Measurements from ENCODE around the gene AMPD3. TPM values are rescaled to one million over a fixed set of nuclear protein-coding genes. Genes with fewer than 3 reads are reported as not detected.

AMPD3 gene
- total RNA-seq, 1 experiment from 2014 or later = 5.9 TPM

GRCh38 chr11:10537600-10537999 lies 82.5 kb downstream of the AMPD3 start:
- H3K79me2 ChIP-seq (ENCODE audit: insufficient read depth, low read length) = no peaks in the 10 kb centered on the region

More at GRCh38 chr11:10537600-10537999, 82.5 kb downstream of the AMPD3 start:
- no peak overlapping the region for H3K4me3 Mint-ChIP-seq
- DNase-seq = no peak
- no peak overlapping the region for H3K27ac Mint-ChIP-seq
- Histone ChIP-seq H3T11ph (ENCODE audit: low read length) (no peak overlapping the region), H3K9ac (ENCODE audit: extremely low read depth, insufficient read length, low read length) (no peak overlapping the region), H3K27me3 (ENCODE audit: insufficient read depth, low read length) (no peaks in the 10 kb centered on the region), H3K9me3 (ENCODE audit: control insufficient read depth, low read depth, low read length) (no peaks in the 10 kb centered on the region), H4K20me1 (ENCODE audit: control insufficient read depth, insufficient read depth, insufficient read length) (no peaks in the 10 kb centered on the region), H2BK5ac (ENCODE audit: insufficient read length, low read length) (no peak overlapping the region), H3K56ac (ENCODE audit: insufficient read length, low read depth, low read length) (no peak overlapping the region), H2BK12ac (ENCODE audit: insufficient read length, low read depth, low read length) (no peak overlapping the region), H2AFZ (ENCODE audit: low read length) (no peak overlapping the region), H2BK120ac (ENCODE audit: low read depth, low read length, poor library complexity, severe bottlenecking) (no peak overlapping the region), H3K27ac (ENCODE audit: insufficient read length, low read depth, low read length) (no peak overlapping the region), H2BK20ac (ENCODE audit: low read depth, low read length, poor library complexity, severe bottlenecking) (no peak overlapping the region), H2AK5ac (ENCODE audit: insufficient read length, low read length) (no peak overlapping the region), H3K4me1 (ENCODE audit: insufficient read depth, low read length) (0 out of 2 replicates have a peak, but pooled peaks cover 2% of the 10 kb centered on the region), H3K79me1 (ENCODE audit: insufficient read depth, low read depth, low read length, poor library complexity, severe bottlenecking) (no peaks in the 10 kb centered on the region), H3K23me2 (ENCODE audit: insufficient read length, low read depth, low read length, poor library complexity, severe bottlenecking) (peaks cover 6% of the 10 kb centered on the region), H3K4ac (ENCODE audit: low read depth, low read length) (no peak overlapping the region), H4K91ac (ENCODE audit: insufficient read length, low read depth, low read length) (no peak overlapping the region), H3K4me2 (ENCODE audit: insufficient read depth, insufficient read length, low read length) (no peak overlapping the region), H3K23ac (ENCODE audit: insufficient read length, low read depth, low read length) (no peak overlapping the region), H4K5ac (ENCODE audit: insufficient read length, low read depth, low read length) (no peak overlapping the region), H2BK15ac (ENCODE audit: low read depth, low read length) (no peak overlapping the region), H3K14ac (ENCODE audit: insufficient read depth, low read length) (no peak overlapping the region), H4K8ac (replicated peaks; ENCODE audit: insufficient read length, low read depth, low read length) (no peak overlapping the region), H3K18ac (ENCODE audit: insufficient read length, low read depth, low read length) (no peak overlapping the region)
- H3K27me3 Mint-ChIP-seq (ENCODE audit: low read depth) = peaks cover 7% of the 10 kb centered on the region; the same call in 1 of the 2 replicates
- no peaks in the 10 kb centered on the region; a peak in 1 of 5 replicates for H3K9me3 Mint-ChIP-seq
- TF ChIP-seq CTCF (conservative IDR thresholded peaks at IDR 0.05) = no peak
- peaks cover 11 to 12% of the 10 kb centered on the region in 2 experiments for H3K4me1 Mint-ChIP-seq
- peaks cover 0 to 5% (median 0%) of the 10 kb centered on the region in 3 experiments; a peak in 1 of 7 replicates for H3K36me3 Mint-ChIP-seq (ENCODE audit: insufficient read depth in 1 of 3, low read depth in 3 of 3)
